ENCODE data around the gene MAP3K20.
"Not testable (repeated sequence)": the region's sequence is repeated elsewhere in the genome, so short reads cannot be mapped to it uniquely, and the experiment has no call there.

MAP3K20 gene

GRCh38 chr2:173187941-173188788 lies 112.5 kb downstream of the MAP3K20 start:
- Histone ChIP-seq H3K4me1 (ENCODE audit: insufficient read depth, low read length) (peaks cover 36% of the 10 kb centered on the region), H3K9me3 (ENCODE audit: control insufficient read depth, insufficient read depth, low read length) (no peaks in the 10 kb centered on the region), H3K36me3 (ENCODE audit: insufficient read depth, low read length) (no peaks in the 10 kb centered on the region), H3K9ac (ENCODE audit: low read depth, low read length) (no peak overlapping the region)

- no peaks in the 10 kb centered on the region for H3K36me3 ChIP-seq (ENCODE audit: insufficient read depth, low read length)
- H3K9ac ChIP-seq (ENCODE audit: low read depth, low read length) = no peak overlapping the region
- peaks cover 60% of the 10 kb centered on the region for H3K4me1 ChIP-seq (ENCODE audit: insufficient read depth, low read length)
- no peaks in the 10 kb centered on the region for H3K9me3 ChIP-seq (ENCODE audit: control insufficient read depth, insufficient read depth, low read length)
These were observed 116.0 kb downstream of the MAP3K20 start for GRCh38 chr2:173191601-173192000.

DNA sequence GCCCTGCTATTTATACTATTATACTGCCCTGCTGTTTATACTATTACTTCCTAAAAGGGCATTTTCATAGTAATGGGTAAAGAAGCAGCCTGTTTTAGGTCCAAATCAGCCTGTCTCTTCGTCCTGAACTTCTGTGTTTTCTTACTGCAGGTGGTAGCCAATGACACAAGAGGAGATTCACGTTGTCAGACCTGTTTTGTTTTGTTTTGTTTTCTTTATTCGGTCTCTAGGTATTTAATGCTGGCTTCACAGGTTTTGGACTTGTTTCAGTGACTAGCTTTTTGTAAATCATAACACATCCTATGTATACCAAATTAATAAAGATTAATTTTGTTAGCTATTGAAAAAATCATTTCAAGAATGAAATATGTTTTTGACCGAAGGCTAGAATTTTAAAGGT lies 116.4 kb downstream of the MAP3K20 start:
- Histone ChIP-seq H3K9ac (ENCODE audit: low read depth, low read length) (no peak overlapping the region), H3K36me3 (ENCODE audit: insufficient read depth, low read length) (no peaks in the 10 kb centered on the region), H3K4me1 (ENCODE audit: insufficient read depth, low read length) (peaks cover 60% of the 10 kb centered on the region), H3K9me3 (ENCODE audit: control insufficient read depth, insufficient read depth, low read length) (no peaks in the 10 kb centered on the region)

DNA sequence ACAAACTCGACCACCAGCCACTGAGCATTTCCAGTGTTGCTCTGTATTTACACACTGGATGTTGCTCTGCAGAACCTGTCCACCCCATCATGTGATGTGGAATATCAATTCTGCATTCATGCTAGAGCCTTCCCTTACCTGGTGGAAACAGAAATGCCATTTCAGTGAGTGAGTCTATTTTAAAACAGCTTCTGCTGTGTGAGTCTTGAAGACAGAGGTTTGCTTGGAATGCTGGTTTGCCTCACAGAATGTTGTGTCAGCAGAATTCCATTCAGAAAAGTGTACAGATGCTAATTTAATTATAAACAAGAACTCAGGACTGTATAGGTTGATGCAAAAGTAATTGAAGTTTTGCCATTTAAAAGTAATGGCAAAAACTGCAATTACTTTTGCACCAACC lies 118.3 kb downstream of the MAP3K20 start:
- no peaks in the 10 kb centered on the region for H3K9me3 ChIP-seq (ENCODE audit: control insufficient read depth, insufficient read depth, low read length)
- no peaks in the 10 kb centered on the region for H3K36me3 ChIP-seq (ENCODE audit: insufficient read depth, low read length)
- H3K4me1 ChIP-seq (ENCODE audit: insufficient read depth, low read length) = peaks cover 61% of the 10 kb centered on the region
- H3K9ac ChIP-seq (ENCODE audit: low read depth, low read length) = no peak overlapping the region

GRCh38 chr2:173195100-173195499 lies 119.5 kb downstream of the MAP3K20 start:
- H3K9ac ChIP-seq (ENCODE audit: low read depth, low read length) = no peak overlapping the region
- H3K4me1 ChIP-seq (ENCODE audit: insufficient read depth, low read length) = peaks cover 58% of the 10 kb centered on the region
- no peaks in the 10 kb centered on the region for H3K36me3 ChIP-seq (ENCODE audit: insufficient read depth, low read length)
- no peaks in the 10 kb centered on the region for H3K9me3 ChIP-seq (ENCODE audit: control insufficient read depth, insufficient read depth, low read length)

DNA sequence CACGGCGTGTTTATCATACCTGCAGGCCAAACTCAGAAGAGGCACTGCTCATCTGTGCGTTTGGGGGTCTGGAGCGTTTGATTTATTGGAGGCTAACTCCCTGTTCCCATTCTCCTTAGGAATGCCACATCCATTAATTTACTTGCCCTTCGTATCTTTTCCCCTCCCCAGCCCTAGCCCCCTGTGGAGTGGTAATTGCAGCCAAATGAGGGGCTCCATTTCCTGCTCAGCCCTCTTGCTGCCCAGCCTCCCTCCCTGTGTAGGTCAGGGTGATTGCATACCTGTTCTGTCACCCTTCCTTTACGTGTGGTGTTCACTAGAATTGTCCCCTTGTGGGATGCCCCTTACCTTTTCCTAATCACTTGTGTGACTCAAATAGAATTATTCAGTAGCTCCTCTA lies 120.4 kb downstream of the MAP3K20 start:
- H3K9ac ChIP-seq (ENCODE audit: low read depth, low read length) = no peak overlapping the region
- peaks cover 55% of the 10 kb centered on the region for H3K4me1 ChIP-seq (ENCODE audit: insufficient read depth, low read length)
- H3K9me3 ChIP-seq (ENCODE audit: control insufficient read depth, insufficient read depth, low read length) = no peaks in the 10 kb centered on the region
- no peaks in the 10 kb centered on the region for H3K36me3 ChIP-seq (ENCODE audit: insufficient read depth, low read length)

DNA sequence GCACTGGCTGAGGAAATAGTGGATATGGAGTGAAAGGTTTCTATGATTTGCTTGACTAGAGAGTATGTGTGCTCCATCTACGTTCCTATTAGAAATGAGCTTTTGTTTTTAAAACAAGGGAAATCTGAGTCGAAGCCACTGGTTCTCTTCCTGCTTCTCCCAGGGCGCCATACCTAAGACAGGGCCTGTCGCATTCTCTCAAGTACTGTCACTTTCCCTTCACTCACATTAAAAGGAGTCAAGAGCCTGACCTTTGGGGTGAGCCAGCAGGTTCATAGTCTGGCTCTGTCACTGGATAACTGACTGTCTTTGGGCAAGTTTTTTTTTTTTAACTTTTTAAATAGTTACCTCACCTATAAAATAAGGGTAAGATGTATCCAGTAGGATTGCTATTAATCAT lies 121.0 kb downstream of the MAP3K20 start:
- Histone ChIP-seq H3K9me3 (ENCODE audit: control insufficient read depth, insufficient read depth, low read length) (no peaks in the 10 kb centered on the region), H3K9ac (ENCODE audit: low read depth, low read length) (no peak overlapping the region), H3K4me1 (ENCODE audit: insufficient read depth, low read length) (peaks cover 50% of the 10 kb centered on the region), H3K36me3 (ENCODE audit: insufficient read depth, low read length) (no peaks in the 10 kb centered on the region)

- H3K4me1 ChIP-seq (ENCODE audit: insufficient read depth, low read length) = peaks cover 42% of the 10 kb centered on the region
- no peaks in the 10 kb centered on the region for H3K36me3 ChIP-seq (ENCODE audit: insufficient read depth, low read length)
- H3K9ac ChIP-seq (ENCODE audit: low read depth, low read length) = no peak overlapping the region
- H3K9me3 ChIP-seq (ENCODE audit: control insufficient read depth, insufficient read depth, low read length) = no peaks in the 10 kb centered on the region
These were observed 122.7 kb downstream of the MAP3K20 start for GRCh38 chr2:173198327-173198726.

GRCh38 chr2:173199294-173199693 lies 123.6 kb downstream of the MAP3K20 start:
- Histone ChIP-seq H3K9ac (ENCODE audit: low read depth, low read length) (no peak overlapping the region), H3K9me3 (ENCODE audit: control insufficient read depth, insufficient read depth, low read length) (no peaks in the 10 kb centered on the region), H3K36me3 (ENCODE audit: insufficient read depth, low read length) (no peaks in the 10 kb centered on the region), H3K4me1 (ENCODE audit: insufficient read depth, low read length) (peaks cover 32% of the 10 kb centered on the region)

DNA sequence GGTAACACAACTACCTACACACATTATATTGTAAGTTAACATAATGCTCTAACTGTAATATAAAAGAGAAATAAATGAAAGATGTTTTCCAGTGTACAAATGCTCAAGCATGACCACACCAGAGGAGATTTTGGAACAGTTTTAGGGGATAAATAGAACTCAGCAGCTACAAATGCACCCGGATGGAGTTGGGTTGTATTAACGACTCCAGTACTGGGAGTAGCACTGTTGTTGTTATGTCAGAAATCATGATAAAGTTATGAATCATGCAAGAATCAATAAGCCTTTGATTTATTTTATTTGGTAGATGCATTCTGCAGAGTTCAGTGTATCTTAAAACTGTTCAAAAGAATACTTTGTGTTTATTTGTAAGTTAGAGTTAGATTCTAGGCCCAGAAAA lies 126.9 kb downstream of the MAP3K20 start:
- H3K9me3 ChIP-seq (ENCODE audit: control insufficient read depth, insufficient read depth, low read length) = no peaks in the 10 kb centered on the region
- no peaks in the 10 kb centered on the region for H3K36me3 ChIP-seq (ENCODE audit: insufficient read depth, low read length)
- no peak overlapping the region for H3K9ac ChIP-seq (ENCODE audit: low read depth, low read length)
- peaks cover 8% of the 10 kb centered on the region; the same call in 1 of the 2 replicates for H3K4me1 ChIP-seq (ENCODE audit: insufficient read depth, low read length)

GRCh38 chr2:173204316-173204715 lies 128.7 kb downstream of the MAP3K20 start:
- H3K36me3 ChIP-seq (ENCODE audit: insufficient read depth, low read length) = no peaks in the 10 kb centered on the region
- H3K4me1 ChIP-seq (ENCODE audit: insufficient read depth, low read length) = no peaks in the 10 kb centered on the region
- H3K9me3 ChIP-seq (ENCODE audit: control insufficient read depth, insufficient read depth, low read length) = no peaks in the 10 kb centered on the region
- H3K9ac ChIP-seq (ENCODE audit: low read depth, low read length) = no peak overlapping the region

- H3K4me1 ChIP-seq (ENCODE audit: insufficient read depth, low read length) = 0 out of 2 replicates have a peak, but pooled peaks cover 2% of the 10 kb centered on the region
- H3K9me3 ChIP-seq (ENCODE audit: control insufficient read depth, insufficient read depth, low read length) = no peaks in the 10 kb centered on the region
- no peaks in the 10 kb centered on the region for H3K36me3 ChIP-seq (ENCODE audit: insufficient read depth, low read length)
These were observed 129.7 kb downstream of the MAP3K20 start for GRCh38 chr2:173205375-173205774.

GRCh38 chr2:173207124-173207523 lies 131.5 kb downstream of the MAP3K20 start:
- H3K36me3 ChIP-seq (ENCODE audit: insufficient read depth, low read length); H3K4me1 ChIP-seq (ENCODE audit: insufficient read depth, low read length); H3K9me3 ChIP-seq (ENCODE audit: control insufficient read depth, insufficient read depth, low read length); H3K9ac ChIP-seq (ENCODE audit: low read depth, low read length): not testable (repeated sequence)

More at GRCh38 chr2:173205375-173205774, 129.7 kb downstream of the MAP3K20 start:
- no peak overlapping the region for H3K9ac ChIP-seq (ENCODE audit: low read depth, low read length)

DNA sequence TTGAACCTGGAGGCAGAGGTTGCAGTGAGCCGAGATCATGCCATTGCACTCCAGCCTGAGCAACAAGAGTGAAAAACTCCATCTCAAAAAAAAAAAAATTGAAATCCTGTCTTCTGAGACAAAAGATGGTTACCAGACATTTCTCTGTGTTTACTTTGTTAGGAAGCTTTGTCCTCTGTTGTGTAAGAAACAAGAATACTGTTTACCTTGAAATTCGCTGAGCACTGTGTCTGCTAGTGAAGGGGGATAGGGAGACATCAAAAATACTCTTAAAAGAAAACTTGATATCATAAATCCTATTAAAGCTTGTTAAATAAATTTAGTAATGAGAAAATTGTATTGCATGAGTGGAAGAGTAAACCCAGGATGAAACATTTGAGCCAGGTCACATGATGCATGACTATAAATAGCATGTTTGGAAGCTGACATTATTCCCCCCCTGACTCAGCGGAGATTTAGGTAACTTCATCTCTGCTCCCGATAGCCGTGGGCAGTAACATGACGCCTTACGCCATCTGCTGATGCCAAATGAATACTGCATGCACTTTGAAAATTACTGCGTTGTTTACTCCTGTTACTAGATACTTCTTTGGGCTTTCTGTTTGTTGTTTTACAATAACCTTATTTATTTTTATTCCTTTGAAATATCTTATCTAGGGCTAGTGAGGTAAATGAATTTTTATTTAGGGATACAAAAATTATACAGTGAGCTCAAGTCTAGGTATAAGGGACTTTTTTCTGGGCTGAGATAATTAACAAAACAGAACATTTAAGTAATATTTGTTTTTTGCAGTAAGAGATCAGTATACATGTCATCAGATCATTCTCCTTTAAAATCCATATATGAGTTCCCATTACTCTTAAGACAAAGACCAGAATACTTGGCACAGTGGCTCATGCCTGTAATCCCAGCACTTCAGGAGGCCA lies 134.9 kb downstream of the MAP3K20 start:
- Histone ChIP-seq H3K4me1 (ENCODE audit: insufficient read depth, low read length) (0 out of 2 replicates have a peak, but pooled peaks cover 3% of the 10 kb centered on the region), H3K36me3 (ENCODE audit: insufficient read depth, low read length) (no peaks in the 10 kb centered on the region), H3K9ac (ENCODE audit: low read depth, low read length) (no peak overlapping the region), H3K9me3 (ENCODE audit: control insufficient read depth, insufficient read depth, low read length) (no peaks in the 10 kb centered on the region)

All from ES-I3 (cell line).